Lower lobe of right lung (tissue), 2 donors: ENCODE results near the gene MTM1. TPM values are rescaled to one million over a fixed set of nuclear protein-coding genes. Genes with fewer than 3 reads are reported as not detected.

Experiments
- ATAC-seq, 2 donors: fragments of 200-7000 bp; cut with Tn5 transposase; one replicate each; pipeline ENCODE4 v1.9.1; 2020 to 2022; ENCODE audit warnings: mild to moderate bottlenecking in 2 of 2, moderate library complexity in 2 of 2
- DNase-seq: peaks from one replicate; pipeline ENCODE4 v3.0.0-alpha.2; 2020
- H3K27ac ChIP-seq: fragments of 200-600 bp; one replicate; pipeline ENCODE4 v1.8.0; 2022
- H3K27me3 ChIP-seq: fragments of 200-600 bp; one replicate; pipeline ENCODE4 v1.8.0; 2022; ENCODE audit warnings: low read depth
- H3K36me3 ChIP-seq: fragments of 200-600 bp; one replicate; pipeline ENCODE4 v1.8.0; 2022; ENCODE audit warnings: mild to moderate bottlenecking
- H3K4me1 ChIP-seq: fragments of 200-600 bp; one replicate; pipeline ENCODE4 v1.8.0; 2022
- H3K4me3 ChIP-seq: fragments of 200-600 bp; one replicate; pipeline ENCODE4 v1.8.0; 2022; ENCODE audit warnings: mild to moderate bottlenecking
- H3K9me3 ChIP-seq: fragments of 200-600 bp; one replicate; pipeline ENCODE4 v1.8.0; 2022
- CTCF ChIP-seq: fragments of 200-600 bp; IDR thresholded peaks from one replicate; pipeline ENCODE4 v1.8.0; 2022; ENCODE audit warnings: antibody characterized with exemption, mild to moderate bottlenecking
- intact Hi-C: fragments of 100-400 bp; cut with DNase I; formaldehyde crosslinking; loops from one replicate; pipeline ENCODE4 v1.11.0; 2022
- total RNA-seq: library from RNA; stranded (reverse); fragmentation: NEBNext Ultra II Directional; extraction: Animal tissue kit (Norgen Biotek cat#: 25700); gene quantifications from one replicate; pipeline ENCODE4 v1.2.1, GENCODE V29; 2021
- donor health status: DM: no; HTN: yes; CAD: no; lungs with severe emphysema.

Gene MTM1
- total RNA-seq, 1 donor from 2014 or later: 29.7 TPM

GRCh38 chrX:150582338-150582948, 14.0 kb downstream of the MTM1 start:
- intact Hi-C loops: no loop called here
- no peak for TF ChIP-seq CTCF
- Histone ChIP-seq H3K27ac (no peak overlapping the region), H3K4me1 (no peaks in the 10 kb centered on the region), H3K9me3 (no peaks in the 10 kb centered on the region), H3K36me3 (no peaks in the 10 kb centered on the region), H3K27me3 (no peaks in the 10 kb centered on the region), H3K4me3 (no peak overlapping the region)
- ATAC-seq: no peak
- no peak for DNase-seq

- H3K4me3 ChIP-seq: no peak overlapping the region
- DNase-seq (no peak), ATAC-seq (no peak)
- H3K9me3 ChIP-seq: no peaks in the 10 kb centered on the region
- H3K27me3 ChIP-seq: no peaks in the 10 kb centered on the region
- TF ChIP-seq CTCF: peak; percentile 60
- H3K36me3 ChIP-seq: no peaks in the 10 kb centered on the region
- no peaks in the 10 kb centered on the region for H3K4me1 ChIP-seq
- no peak overlapping the region for H3K27ac ChIP-seq
- intact Hi-C loops: no loop called here
Measured at GRCh38 chrX:150587585-150588503, 19.4 kb downstream of the MTM1 start.

GRCh38 chrX:150594584-150594983, 26.2 kb downstream of the MTM1 start:
- DNase-seq (no peak), ATAC-seq (no peak)
- no peaks in the 10 kb centered on the region for H3K27me3 ChIP-seq
- no peak for TF ChIP-seq CTCF
- H3K4me3 ChIP-seq: no peak overlapping the region
- intact Hi-C loops: no loop called here
- H3K9me3 ChIP-seq: no peaks in the 10 kb centered on the region
- peaks cover 30% of the 10 kb centered on the region for H3K36me3 ChIP-seq
- H3K27ac ChIP-seq: no peak overlapping the region
- no peaks in the 10 kb centered on the region for H3K4me1 ChIP-seq

- TF ChIP-seq CTCF: no peak
- H3K4me1 ChIP-seq: no peaks in the 10 kb centered on the region
- H3K27me3 ChIP-seq: no peaks in the 10 kb centered on the region
- no peak overlapping the region for H3K4me3 ChIP-seq
- H3K27ac ChIP-seq: no peak overlapping the region
- DNase-seq (no peak), ATAC-seq (no peak)
- intact Hi-C loops: no loop called here
- H3K36me3 ChIP-seq: peaks cover 52% of the 10 kb centered on the region
- no peaks in the 10 kb centered on the region for H3K9me3 ChIP-seq
Measured at GRCh38 chrX:150599226-150599625, 30.8 kb downstream of the MTM1 start.

GRCh38 chrX:150602296-150602695, 33.9 kb downstream of the MTM1 start:
- Histone ChIP-seq H3K4me3 (no peak overlapping the region), H3K27ac (no peak overlapping the region), H3K36me3 (peaks cover 43% of the 10 kb centered on the region), H3K4me1 (no peaks in the 10 kb centered on the region), H3K9me3 (no peaks in the 10 kb centered on the region), H3K27me3 (no peaks in the 10 kb centered on the region)
- DNase-seq (no peak), ATAC-seq (no peak)
- no peak for TF ChIP-seq CTCF
- intact Hi-C loops: no loop called here
